ENCODE results near the gene CNOT2. TPM values are rescaled to one million over a fixed set of nuclear protein-coding genes. Genes with fewer than 3 reads are reported as not detected.

The CNOT2 gene
- total and polyA plus RNA-seq, 4 experiments from 2014 or later, result 93.5 to 121 (median 117) TPM

DNA sequence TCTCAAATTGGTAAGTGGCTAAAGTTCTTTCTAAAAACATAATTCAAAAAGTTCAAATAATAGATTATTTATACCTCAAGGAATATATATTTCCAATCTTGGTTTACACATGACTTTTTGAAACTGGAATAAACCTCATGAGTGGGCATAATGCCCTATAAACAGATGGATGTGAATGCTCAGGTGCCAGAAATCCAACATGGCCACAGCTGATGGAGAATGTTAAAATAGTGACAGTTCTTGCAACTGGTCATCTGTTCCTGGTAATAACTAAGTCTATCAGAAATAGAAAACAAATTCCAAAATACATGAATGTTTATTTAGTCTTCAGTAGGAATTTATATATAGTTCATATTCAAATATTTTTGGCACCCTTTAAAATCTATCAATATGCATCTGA, 21.6 kb upstream of the CNOT2 start:
- Histone ChIP-seq H3K4me3 (ENCODE audit: low read length in 2 of 2) (no peak overlapping the region), H3K36me3 (ENCODE audit: insufficient read depth, low read length) (no peaks in the 10 kb centered on the region), H3K9me3 (ENCODE audit: control insufficient read depth in 1 of 2, low read length in 2 of 2) (no peaks in the 10 kb centered on the region), H3K27ac (ENCODE audit: low read depth, low read length) (no peak overlapping the region), H3K4me1 (ENCODE audit: insufficient read depth, low read length) (no peaks in the 10 kb centered on the region), H3K27me3 (ENCODE audit: insufficient read depth, low read length) (no peaks in the 10 kb centered on the region)
- CTCF ChIA-PET (ENCODE audit: partially characterized antibody), result no interaction called here
- H3K4me3 Mint-ChIP-seq, result no peak overlapping the region
- no peak overlapping the region for H3K27ac Mint-ChIP-seq
- H3K36me3 Mint-ChIP-seq, result peaks cover 0 to 20% of the 10 kb centered on the region in 2 donors
- intact Hi-C loops (cut with micrococcal nuclease), result no loop called here
- POLR2A ChIA-PET (ENCODE audit: partially characterized antibody), result no interaction called here
- DNase-seq, result no peak
- no peaks in the 10 kb centered on the region for H3K9me3 Mint-ChIP-seq
- no peaks in the 10 kb centered on the region for H3K4me1 Mint-ChIP-seq
- H3K27me3 Mint-ChIP-seq, result no peaks in the 10 kb centered on the region

DNA sequence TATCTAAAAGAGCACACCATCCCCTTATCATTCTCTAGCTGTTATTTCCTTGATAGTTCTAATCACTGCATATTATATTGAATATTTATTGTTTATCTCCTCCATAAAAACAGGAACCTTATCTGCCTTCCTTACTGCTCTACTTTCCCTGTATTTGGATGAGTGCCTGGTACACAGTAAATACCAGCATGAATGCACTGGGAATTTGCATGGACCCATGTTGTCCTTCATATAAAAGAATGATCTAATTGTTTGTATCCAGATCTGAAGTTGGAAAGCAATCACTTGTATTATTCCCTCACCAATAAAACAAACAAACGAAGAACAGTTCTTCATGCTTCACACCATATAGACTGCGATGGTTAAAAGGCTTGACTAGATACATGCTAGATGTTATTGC, 15.3 kb upstream of the CNOT2 start:
- intact Hi-C loops (cut with micrococcal nuclease), result no loop called here
- Histone ChIP-seq H3K9me3 (ENCODE audit: control insufficient read depth in 1 of 2, low read length in 2 of 2) (no peaks in the 10 kb centered on the region), H3K27ac (ENCODE audit: low read depth, low read length) (no peak overlapping the region), H3K4me3 (ENCODE audit: low read length in 2 of 2) (no peak overlapping the region), H3K36me3 (ENCODE audit: insufficient read depth, low read length) (no peaks in the 10 kb centered on the region), H3K4me1 (ENCODE audit: insufficient read depth, low read length) (no peaks in the 10 kb centered on the region), H3K27me3 (ENCODE audit: insufficient read depth, low read length) (no peaks in the 10 kb centered on the region)
- Mint-ChIP-seq H3K27ac (no peak overlapping the region), H3K4me1 (peaks cover 0 to 1% (median 0%) of the 10 kb centered on the region in 4 donors), H3K36me3 (peaks cover 0 to 8% of the 10 kb centered on the region in 2 donors), H3K27me3 (no peaks in the 10 kb centered on the region), H3K9me3 (no peaks in the 10 kb centered on the region), H3K4me3 (no peak overlapping the region)
- CTCF ChIA-PET (ENCODE audit: partially characterized antibody), result no interaction called here
- no peak for DNase-seq
- POLR2A ChIA-PET (ENCODE audit: partially characterized antibody), result no interaction called here

DNA sequence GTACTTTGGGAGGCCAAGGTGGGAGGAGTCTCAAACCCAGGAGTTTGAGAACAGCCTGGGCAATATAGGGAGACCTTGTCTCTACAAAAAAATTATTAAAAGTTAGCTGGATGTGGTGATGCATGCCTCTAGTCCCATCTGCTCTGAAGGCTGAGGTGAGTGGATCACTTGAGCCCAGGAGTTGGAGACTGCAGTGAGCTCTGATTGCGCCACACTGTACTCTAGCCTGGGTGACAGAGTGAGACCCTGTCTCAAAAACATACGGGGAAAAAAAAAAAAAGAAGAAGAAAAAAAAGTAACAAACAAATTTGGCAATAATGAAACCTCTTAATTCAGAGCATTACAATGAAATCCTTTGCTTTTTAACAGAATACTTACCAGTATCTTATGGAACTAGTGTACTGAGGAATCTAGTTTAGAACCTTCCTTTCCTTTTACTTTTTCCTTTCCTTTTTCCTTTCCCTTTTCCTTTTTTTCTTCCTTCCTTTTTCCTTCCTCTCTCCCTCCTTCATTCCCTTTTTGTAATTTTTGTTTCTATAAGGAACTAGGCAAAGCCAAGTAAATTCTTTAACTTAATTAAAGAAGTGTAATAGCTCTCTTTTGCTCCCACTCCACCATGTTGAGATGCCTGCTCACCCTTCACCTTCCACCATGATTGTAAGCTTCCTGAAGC, 12.2 kb upstream of the CNOT2 start:
- no peaks in the 10 kb centered on the region for H3K9me3 ChIP-seq (ENCODE audit: control insufficient read depth in 1 of 2, low read length in 2 of 2)
- Mint-ChIP-seq H3K9me3 (peaks cover 0 to 4% (median 0%) of the 10 kb centered on the region in 8 donors), H3K27me3 (no peaks in the 10 kb centered on the region), H3K4me3 (no peak overlapping the region), H3K4me1 (peaks cover 0 to 3% (median 1%) of the 10 kb centered on the region in 4 donors), H3K27ac (peak overlapping the region in 2 of 7 donors; percentile 9 to 70), H3K36me3 (peaks cover 0 to 3% of the 10 kb centered on the region in 2 donors)
- H3K4me1 ChIP-seq (ENCODE audit: insufficient read depth, low read length), result no peaks in the 10 kb centered on the region
- no peak overlapping the region for H3K27ac ChIP-seq (ENCODE audit: low read depth, low read length)
- ChIA-PET CTCF (ENCODE audit: partially characterized antibody) (interaction anchor here (0.7 kb wide), 1 partner anchor 16 kb away, joined by 3 read pairs; no protein-coding TSS in a partner anchor), POLR2A (ENCODE audit: partially characterized antibody) (no interaction called here)
- DNase-seq, result no peak
- H3K36me3 ChIP-seq (ENCODE audit: insufficient read depth, low read length), result no peaks in the 10 kb centered on the region
- intact Hi-C loops (cut with micrococcal nuclease), result no loop called here
- no peaks in the 10 kb centered on the region for H3K27me3 ChIP-seq (ENCODE audit: insufficient read depth, low read length)
- no peak overlapping the region for H3K4me3 ChIP-seq (ENCODE audit: low read length in 2 of 2)

DNA sequence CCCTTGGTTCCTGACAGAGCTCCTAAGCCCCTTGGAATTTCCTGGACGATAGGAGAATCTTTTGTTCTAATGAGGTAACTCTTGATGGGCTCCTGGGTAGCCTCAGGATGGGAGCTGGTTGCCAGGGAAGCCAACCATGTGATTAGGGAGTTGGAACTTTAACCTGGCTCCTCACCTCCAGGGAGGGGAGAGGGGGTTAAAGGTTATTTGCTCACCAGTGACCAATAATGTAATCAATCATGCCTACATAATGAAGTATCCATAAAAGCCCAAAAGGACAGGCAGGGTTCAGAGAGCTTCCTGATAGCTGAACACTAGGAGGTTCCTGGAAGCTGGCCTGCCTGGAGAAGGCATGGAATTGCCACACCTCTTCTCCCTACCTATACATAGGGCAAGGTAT, 6.2 kb upstream of the CNOT2 start:
- Histone ChIP-seq H3K27ac (ENCODE audit: low read depth, low read length) (no peak overlapping the region), H3K9me3 (ENCODE audit: control insufficient read depth in 1 of 2, low read length in 2 of 2) (no peaks in the 10 kb centered on the region), H3K4me1 (ENCODE audit: insufficient read depth, low read length) (peaks cover 18% of the 10 kb centered on the region), H3K36me3 (ENCODE audit: insufficient read depth, low read length) (peaks cover 10% of the 10 kb centered on the region), H3K27me3 (ENCODE audit: insufficient read depth, low read length) (no peaks in the 10 kb centered on the region), H3K4me3 (ENCODE audit: low read length in 2 of 2) (no peak overlapping the region)
- no peaks in the 10 kb centered on the region for H3K27me3 Mint-ChIP-seq
- intact Hi-C loops (cut with micrococcal nuclease), result no loop called here
- ChIA-PET CTCF (ENCODE audit: partially characterized antibody) (no interaction called here), POLR2A (ENCODE audit: partially characterized antibody) (no interaction called here)
- H3K36me3 Mint-ChIP-seq, result peaks cover 33 to 40% of the 10 kb centered on the region in 2 donors
- H3K27ac Mint-ChIP-seq, result no peak overlapping the region
- DNase-seq, result no peak
- peaks cover 0 to 6% (median 0%) of the 10 kb centered on the region in 8 donors for H3K9me3 Mint-ChIP-seq
- no peak overlapping the region for H3K4me3 Mint-ChIP-seq
- peaks cover 12 to 21% (median 17%) of the 10 kb centered on the region in 4 donors for H3K4me1 Mint-ChIP-seq

DNA sequence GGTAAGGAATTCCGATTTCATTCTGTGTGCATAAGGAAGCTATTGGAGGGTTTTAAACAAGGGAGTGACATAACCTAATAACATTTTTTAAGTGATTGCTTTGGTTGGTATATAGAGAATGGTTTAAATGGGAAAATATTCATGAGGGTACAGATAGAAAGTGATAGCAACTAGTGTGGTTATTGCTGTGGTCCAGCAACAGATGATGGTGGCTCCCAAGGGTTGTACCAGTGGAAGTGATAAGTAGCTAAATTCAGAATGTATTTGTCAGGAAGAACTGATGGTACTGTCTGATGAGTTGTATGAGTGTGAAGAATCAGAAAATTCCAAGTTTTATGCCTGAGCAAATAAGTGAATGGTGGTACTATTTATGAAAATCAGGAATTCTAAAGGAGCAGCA, 2.6 kb upstream of the CNOT2 start:
- H3K36me3 ChIP-seq (ENCODE audit: insufficient read depth, low read length), result peaks cover 10% of the 10 kb centered on the region

GRCh38 chr12:70241845-70242244, 1.4 kb upstream of the CNOT2 start:
- Histone ChIP-seq H3K4me3 (ENCODE audit: low read length in 2 of 2) (peak overlapping the region; percentile 85 to 88), H3K27ac (ENCODE audit: low read depth, low read length) (peak overlapping the region; percentile 99), H3K36me3 (ENCODE audit: insufficient read depth, low read length) (peaks cover 10% of the 10 kb centered on the region), H3K27me3 (ENCODE audit: insufficient read depth, low read length) (no peaks in the 10 kb centered on the region), H3K4me1 (ENCODE audit: insufficient read depth, low read length) (peaks cover 50% of the 10 kb centered on the region), H3K9me3 (ENCODE audit: control insufficient read depth in 1 of 2, low read length in 2 of 2) (no peaks in the 10 kb centered on the region)
- Mint-ChIP-seq H3K27ac (peak overlapping the region; percentile 21 to 100 (median 98)), H3K4me3 (peak overlapping the region; percentile 96 to 100 (median 99)), H3K9me3 (no peaks in the 10 kb centered on the region), H3K4me1 (peaks cover 34 to 67% (median 45%) of the 10 kb centered on the region in 4 donors), H3K36me3 (peaks cover 43 to 51% of the 10 kb centered on the region in 2 donors), H3K27me3 (peaks cover 0 to 2% of the 10 kb centered on the region in 2 donors)
- intact Hi-C loops (cut with micrococcal nuclease), result loop anchor here (2.0 to 10.0 kb wide), 4 partner anchors 15 to 1515 kb away; partner anchors contain the start of gene CCT2
- ChIA-PET POLR2A (ENCODE audit: partially characterized antibody) (interaction anchor here (2.8 kb wide), 1 partner anchor 122 kb away, joined by 11 read pairs; no protein-coding TSS in a partner anchor), CTCF (ENCODE audit: partially characterized antibody) (no interaction called here)
- DNase-seq, result no peak

More for the DNA sequence above, 2.6 kb upstream of the CNOT2 start:
- POLR2A ChIA-PET (ENCODE audit: partially characterized antibody), result no interaction called here
- Mint-ChIP-seq H3K9me3 (peaks cover 0 to 2% (median 0%) of the 10 kb centered on the region in 8 donors), H3K27ac (peak overlapping the region; percentile 3 to 98 (median 49)), H3K27me3 (peaks cover 0 to 2% of the 10 kb centered on the region in 2 donors), H3K4me3 (peak overlapping the region in 6 of 8 donors; percentile 5 to 72 (median 25)), H3K4me1 (peaks cover 28 to 55% (median 36%) of the 10 kb centered on the region in 4 donors), H3K36me3 (peaks cover 47 to 50% of the 10 kb centered on the region in 2 donors)
- H3K4me1 ChIP-seq (ENCODE audit: insufficient read depth, low read length), result peaks cover 38% of the 10 kb centered on the region
- H3K27ac ChIP-seq (ENCODE audit: low read depth, low read length), result no peak overlapping the region
- DNase-seq, result no peak
- no peaks in the 10 kb centered on the region for H3K27me3 ChIP-seq (ENCODE audit: insufficient read depth, low read length)
- H3K9me3 ChIP-seq (ENCODE audit: control insufficient read depth in 1 of 2, low read length in 2 of 2), result no peaks in the 10 kb centered on the region
- H3K4me3 ChIP-seq (ENCODE audit: low read length in 2 of 2), result no peak overlapping the region
- CTCF ChIA-PET (ENCODE audit: partially characterized antibody), result no interaction called here
- intact Hi-C loops (cut with micrococcal nuclease), result loop anchor here (5.0 to 10.0 kb wide), 3 partner anchors 67 to 1517 kb away; partner anchors contain the start of gene CCT2
